Stimulated activated naive CD8-positive, alpha-beta T cell treated with anti-CD3 and anti-CD28 coated beads, Interleukin-15, Interleukin-2, amounts not matched to agents 100 U/mL and 50 U/mL, for 24 hours (primary cell): Measurements from ENCODE around the gene MAD1L1.
"Not testable (repeated sequence)": the region's sequence is repeated elsewhere in the genome, so short reads cannot be mapped to it uniquely, and the experiment has no call there.

Source experiments
- ATAC-seq: fragments of 150-1000 bp; cut with Tn5 transposase; one replicate; pipeline ENCODE4 v1.10.0; 2021
- DNase-seq: peaks from one replicate; pipeline ENCODE4 v3.0.0; 2021

The MAD1L1 gene

DNA sequence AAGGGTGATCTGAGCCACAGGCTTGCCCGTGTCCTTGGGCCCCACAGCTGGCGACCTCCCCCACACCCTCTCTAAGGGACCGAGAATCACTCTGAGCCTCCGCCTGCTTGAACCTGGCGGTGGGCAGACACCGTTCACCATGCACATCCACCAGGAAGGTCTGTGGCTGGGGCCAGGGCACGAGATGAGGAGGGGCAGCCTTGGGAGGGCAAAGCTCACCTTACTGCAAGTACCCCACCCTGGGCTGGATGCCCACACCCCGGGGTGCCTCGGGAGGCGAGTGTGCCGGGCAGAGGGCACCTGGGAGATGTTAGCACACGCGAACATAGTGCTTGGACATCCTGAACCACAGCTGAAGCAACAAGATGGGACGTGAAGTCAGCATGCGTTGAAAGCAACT is 350.8 kb downstream of the MAD1L1 start:
- no peak for ATAC-seq
- DNase-seq, result no peak

DNA sequence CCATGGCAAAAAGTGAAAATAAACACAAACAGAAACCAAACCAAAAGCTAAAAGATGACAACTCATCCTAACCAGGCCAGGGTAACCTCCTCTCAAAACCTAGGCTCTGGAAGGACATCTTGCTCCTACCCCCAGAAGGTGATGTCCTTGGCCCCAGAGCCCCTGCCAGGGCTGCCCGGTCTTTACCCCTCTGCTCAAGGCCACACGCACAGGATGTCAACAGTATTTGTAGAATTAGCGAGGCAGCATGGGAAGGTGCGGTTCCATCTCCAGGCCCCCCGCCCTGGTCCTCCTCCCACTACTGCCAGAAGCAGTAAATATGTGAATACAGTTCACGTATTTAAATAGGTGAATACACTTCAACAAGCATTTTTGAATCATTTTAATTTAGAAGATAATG is 356.1 kb downstream of the MAD1L1 start:
- not testable (repeated sequence) for ATAC-seq, DNase-seq

DNA sequence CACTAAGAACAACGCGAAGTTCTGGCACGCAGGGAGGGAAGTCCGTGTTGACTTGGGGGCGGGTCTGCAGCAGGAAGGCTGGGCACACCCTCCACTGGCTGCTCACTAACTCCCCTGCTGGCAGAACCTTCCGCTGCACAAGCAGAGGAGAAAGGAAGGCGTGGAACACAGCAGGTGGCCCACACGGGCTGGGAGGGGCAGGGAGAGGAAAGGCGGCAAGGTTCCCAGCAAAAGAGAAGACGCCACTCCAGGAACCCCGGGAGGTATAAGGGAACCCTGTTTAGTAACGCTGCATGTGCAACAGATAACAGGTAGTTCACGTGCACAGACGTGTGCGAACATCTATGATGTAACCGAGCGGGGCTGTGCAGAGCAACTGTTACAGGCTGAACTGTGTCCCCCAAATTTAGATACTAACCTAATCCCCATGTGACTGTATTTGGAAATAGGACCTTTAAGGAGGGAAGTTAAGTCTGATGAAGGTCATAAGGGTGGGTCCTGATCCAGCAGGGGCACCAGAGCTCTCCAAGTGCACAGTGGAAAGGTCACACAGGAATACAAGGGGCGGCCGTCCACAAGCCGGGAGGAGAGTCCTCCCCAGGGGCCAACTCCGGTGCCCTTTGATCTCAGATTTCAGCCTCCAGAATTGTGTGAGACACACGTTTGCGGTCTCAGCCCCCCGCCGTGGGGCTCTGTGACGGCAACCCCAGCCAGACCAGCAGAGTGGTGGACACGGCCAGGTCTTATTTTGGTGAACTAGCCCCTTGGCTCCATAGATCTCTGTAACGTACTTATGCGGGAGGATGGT is 357.1 kb downstream of the MAD1L1 start:
- peak; percentile 91 for ATAC-seq
- not testable (repeated sequence) for DNase-seq

DNA sequence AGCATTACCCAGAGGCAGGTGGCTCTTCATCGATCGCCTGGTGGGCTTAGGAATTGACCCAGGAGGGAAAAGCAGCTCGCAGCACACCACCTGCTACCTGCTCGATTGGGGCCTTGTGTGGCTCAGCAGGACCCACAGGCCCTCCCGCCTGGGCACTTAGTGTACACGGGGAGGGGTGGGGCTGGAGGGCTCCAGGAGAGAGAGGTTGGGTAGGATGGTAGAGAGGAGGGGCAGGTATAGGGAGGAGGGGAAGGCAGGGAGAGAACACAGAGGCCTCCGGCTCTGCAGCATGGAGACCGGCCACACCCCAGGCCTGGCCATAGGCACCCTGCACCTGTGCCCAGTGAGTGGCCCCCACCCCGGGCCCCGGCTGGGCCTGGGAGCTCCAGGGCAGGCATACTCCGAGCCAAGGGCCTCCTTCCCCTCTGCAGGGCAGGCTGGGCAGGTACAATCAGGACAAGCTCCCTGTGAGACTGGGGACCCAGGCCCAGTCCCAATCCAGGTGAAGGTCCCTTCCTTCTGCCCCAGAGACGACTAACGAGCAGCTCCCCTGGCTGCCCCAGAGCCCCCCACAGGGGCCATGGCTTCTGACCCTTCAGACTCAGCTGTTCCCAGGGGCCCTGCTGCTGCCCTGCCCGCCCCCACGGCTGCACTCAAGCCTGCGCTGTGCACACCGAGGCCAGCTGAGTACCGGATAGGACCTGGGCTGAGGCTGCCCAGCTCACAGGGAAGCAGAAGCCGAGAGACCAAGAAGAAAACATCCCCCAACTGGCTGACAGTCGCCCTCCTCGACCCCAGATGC is 358.0 kb downstream of the MAD1L1 start:
- not testable (repeated sequence) for DNase-seq
- ATAC-seq, result peak; percentile 26

DNA sequence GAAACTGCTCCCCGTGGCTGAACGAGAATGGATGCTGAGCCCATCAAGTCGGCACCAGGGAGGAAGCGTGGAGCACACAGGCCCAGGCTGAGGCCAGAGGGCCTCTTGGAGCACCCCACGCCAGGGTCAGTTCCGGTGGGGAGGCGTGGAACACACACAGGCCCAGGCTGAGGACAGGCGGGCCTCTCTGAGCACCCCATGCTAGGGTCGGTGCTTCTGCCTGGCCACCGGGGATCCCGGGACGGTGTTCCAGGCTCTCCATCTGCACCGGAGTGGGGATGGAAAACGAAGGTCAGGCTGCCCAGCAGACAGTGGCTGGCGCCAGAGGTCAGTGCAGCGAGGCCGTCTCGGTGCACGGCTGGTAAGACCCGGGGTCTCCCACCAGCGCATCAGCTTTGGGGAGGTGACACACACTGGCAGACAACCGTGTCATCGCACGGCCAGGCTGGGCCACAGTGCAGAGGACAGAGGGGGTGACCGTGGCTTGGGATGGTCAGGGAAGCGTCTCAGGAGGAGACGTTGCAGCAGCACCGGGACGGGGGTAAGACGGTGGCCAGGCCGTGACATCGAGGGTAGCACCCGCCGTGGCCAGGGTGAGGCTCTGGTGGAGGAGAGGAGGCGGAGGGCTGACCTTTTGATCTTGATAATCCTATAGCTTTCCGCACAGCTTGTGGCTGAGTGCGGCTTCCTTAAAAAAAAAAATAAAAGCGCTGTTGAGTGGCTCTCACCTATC is 358.7 kb downstream of the MAD1L1 start:
- no peak for ATAC-seq
- no peak for DNase-seq

DNA sequence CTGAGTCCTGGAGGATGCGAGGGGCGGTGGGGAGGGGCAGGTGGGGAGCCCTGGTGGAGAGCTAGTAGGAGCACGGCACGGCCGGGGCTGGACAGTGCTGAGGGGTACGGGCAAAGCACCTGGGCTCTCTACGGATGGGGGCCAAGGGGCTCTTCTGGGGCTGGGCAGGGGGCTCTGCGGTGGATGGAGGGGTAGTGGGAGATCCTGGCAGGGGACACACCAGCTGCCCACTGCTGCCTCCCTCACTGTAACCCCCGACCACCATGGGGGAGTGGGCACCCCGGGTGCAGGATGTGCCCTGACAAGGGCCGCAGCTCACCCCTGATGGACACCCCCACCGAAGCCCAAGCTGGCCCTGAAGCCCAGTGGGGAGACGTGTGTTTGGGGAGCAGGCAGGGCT is 359.3 kb downstream of the MAD1L1 start:
- no peak for DNase-seq
- no peak for ATAC-seq

DNA sequence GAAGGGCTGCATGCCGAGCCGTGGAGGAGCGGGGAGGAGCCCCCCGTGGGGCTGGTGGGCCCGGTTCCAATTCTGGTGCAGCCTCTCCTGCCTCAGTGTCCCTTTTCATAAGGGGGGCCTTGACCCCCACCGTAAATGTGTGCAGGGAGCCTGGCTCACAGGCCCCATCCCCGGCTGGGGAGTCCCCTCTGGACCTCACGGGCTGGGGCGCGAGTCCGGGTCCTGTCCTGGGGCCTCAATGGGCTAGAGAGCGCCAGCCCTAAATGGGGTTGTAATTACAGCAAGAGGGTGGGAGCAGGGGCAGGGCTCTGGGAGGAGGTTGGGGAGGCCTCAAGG is 359.7 kb downstream of the MAD1L1 start:
- no peak for ATAC-seq
- no peak for DNase-seq

DNA sequence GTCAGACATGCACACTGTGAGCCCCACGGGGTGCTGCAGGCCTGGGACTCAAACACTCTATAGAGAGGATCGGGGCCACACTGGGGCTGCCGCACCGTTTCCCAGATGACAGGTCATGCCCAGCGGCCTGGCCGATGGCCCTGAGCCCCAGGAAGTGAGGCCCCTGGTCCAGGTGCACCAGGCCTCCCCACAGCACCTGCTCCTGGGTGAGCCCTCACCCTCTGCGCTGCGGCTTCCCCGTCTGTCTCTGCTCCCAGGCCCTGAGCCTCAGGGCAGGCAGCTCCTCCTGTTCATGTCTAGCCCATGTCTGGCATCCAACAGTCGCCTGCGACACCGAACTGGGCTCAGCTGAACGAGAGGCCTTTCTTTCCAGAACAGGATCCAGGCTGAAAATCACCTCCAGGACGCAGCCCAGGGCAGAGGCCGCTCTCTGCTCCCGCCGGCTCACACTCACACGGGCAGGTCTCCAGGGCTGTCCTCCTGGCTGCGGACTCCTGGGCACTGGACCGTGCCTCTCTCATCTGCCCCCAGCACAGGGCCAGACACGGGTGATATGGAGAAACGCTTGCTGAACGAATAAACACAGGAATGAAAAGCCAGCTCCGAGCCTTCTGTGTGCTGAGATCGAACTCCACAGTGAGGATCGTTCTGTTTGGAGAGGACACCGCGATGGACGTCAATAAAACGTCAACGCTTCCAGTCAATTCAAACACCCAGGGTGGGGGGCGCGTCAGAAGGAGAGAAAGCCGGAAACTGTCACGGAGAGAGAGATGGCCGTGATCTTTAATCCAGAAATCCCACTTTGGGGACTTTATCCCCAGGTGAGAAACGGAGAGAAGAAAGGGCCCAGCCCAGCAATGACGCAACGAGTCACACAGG is 360.3 kb downstream of the MAD1L1 start:
- no peak for ATAC-seq
- DNase-seq, result no peak

DNA sequence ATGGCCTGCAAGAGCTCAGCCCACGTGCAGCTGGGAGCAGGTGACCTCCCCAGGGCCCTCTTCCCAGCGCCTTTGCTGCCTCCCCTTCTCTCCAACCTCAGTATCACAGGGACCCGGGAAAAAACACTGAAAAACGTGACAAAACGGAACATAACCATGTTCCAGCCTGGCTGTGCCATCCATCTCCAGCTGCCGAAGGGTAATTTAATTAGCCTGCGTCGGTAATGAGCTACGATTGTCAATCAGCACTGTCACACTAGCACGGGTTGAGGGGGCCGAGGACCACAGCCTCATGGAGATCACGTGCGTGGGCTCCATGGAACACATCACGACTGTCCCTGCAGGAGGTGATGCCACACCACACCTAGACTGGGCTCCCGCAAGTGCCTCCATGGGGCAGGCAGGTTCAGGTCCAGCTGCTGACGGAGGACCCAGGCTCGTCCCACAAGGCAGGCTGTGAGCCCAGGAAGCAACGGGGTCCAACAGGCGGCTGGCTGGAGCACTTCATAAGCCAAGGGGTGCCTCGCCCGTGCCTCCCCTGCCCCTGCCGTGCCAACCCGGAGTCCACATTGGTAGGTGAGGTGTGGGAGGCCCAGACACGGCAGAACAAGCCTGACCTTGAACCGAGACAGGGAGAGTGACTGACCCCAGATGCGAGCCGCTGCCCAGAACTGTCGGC is 363.2 kb downstream of the MAD1L1 start:
- DNase-seq, result no peak
- no peak for ATAC-seq

DNA sequence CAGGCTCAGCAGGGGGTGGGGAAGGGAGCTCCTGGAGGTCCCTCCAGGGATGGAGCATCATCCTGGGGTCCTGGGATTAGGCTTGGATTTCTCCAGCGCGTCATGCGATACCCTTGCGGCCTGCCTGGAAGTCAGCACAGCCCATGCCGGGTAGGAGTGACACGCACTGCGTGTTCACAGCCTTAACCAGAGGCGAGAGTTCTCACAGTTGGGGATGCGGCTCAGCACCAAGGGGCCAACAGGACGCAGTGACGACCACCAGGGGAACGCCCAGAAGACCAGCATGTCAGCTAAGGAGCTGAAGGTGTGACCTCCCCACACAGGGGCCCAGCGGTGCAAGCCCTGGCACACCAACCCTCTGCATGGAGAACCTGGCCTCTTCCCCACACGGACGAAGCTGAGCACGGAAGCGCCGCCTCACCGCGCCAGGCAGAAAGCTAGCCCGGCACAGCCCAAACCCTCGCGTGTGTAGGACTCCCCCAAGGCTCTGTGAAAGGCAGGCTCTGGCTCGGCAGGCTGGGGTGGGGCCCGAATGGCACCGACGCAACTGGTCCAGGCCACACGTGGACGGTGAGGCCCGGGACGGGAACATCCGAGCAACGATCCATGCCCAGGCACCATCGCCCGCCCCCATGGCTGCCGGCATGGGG is 364.1 kb downstream of the MAD1L1 start:
- no peak for ATAC-seq
- DNase-seq, result no peak

DNA sequence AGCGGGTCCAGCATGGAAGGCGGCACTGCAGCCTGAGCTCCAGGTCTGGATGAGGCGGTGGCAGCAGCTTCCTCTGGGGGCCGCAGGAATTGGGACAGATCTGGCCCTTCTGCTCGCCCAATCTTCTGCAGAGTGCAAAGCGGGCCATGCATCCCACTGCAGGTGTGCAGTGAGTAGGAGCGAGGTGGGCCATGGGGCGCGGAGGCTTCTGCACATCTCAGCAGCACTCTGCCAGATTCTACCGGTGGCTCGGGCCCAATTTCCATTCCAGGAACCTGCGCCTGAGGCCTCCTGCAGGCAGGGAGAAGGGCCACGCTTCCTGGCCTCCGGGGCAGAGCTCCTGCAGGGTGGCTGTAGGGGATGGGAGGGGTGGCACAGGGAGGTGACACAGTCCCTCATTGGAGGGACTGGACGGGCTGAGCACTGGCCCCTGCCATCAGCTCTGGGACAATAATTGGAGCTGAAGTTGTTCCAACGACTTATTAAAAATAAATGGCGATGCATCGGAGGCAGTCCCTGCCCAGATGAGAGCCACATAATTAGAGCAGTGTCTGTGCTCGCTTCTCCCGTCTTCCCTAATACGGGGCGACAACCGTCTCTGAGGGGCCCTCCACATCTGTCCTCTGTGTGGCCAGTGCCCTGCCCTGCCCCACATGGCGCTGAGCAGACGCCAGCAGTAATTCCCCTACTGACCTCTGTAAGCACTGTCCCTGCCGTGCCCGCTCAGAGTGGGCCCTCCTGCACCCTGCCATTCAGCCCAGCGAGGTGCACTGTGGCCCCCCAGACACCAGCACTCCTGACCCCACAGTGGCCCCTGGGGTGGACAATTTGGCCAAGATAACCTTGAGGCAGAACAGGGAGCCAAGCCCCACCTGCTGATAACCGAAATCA is 365.1 kb downstream of the MAD1L1 start:
- ATAC-seq, result no peak
- no peak for DNase-seq

DNA sequence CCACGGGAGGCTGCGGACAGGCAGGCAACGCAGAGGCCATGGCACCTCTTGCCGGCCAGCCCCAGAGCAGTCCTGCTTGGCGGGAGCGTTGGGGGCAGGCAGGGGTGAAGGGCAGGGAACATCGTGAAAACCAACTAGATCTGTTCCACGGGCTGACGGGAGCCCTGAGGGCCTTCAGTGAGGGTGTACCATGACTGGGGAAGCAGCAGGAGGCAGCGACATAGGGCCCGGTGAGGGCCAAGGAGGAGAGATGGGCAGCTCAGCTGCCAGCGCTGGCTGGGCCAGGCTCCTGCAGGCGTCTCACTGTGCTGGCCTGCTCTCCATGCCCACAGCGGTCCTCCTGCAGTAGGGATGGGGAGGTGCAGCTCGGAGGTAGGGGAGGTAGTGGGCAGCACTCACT is 366.1 kb downstream of the MAD1L1 start:
- DNase-seq (no peak), ATAC-seq (no peak)

DNA sequence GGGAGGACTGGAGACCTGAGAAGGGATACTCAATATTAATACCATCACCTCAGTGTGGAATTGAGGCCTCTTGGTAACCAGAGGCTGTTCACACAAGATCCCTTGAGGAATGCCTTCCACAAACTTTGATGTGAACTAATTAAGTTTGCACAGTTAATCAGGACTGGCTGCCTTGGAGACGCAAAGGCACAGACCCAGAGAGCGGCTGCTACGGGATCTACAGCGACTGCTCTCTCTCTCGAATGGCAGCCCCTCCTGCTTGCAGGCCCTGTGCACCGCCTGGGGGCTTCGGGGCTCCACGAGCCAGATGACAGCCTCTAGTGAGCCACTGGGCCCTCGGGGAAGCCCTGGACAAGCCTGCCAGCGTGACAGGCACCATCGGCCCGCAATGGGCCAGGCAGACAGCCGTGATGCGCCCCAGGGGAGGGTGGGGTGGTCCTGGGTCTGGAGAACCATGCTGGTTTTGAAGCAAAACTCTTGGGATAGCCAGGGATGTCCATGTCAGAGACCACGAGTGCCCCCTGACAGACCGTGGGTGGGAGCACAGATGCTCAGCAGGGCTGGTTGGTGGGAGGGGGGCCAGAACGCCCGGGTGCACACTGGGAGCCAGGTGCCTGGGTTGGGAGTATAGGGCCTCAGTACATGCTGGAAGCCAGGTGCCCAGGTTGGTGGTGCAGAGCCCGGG is 367.0 kb downstream of the MAD1L1 start:
- DNase-seq (no peak), ATAC-seq (no peak)

DNA sequence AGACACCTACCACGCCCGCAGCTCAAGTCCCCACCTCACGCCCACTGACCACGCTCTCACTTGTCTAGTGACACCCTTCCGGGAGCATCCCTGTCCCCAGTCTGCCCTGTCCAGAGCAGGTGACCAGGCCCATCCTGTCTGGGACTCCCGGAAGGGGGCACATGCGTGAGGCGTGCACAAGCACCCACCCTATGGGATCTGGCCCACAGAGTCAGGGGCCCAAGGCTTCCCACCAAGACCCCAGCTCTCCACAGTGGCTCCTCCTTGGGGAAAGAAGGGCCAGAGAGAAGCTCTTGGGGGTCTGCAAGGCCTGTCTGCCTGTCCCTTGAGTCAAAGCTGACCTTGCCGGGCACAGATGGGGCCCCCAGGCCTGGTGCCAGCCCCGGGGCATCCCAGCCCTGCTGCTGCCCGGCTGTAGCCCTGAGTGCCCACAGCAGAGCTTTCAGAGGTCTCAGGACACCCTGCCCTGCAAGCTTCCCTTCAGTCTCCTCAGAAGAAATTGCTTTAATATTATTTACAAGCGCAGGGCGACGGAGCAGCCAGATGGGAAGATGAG is 367.7 kb downstream of the MAD1L1 start:
- ATAC-seq, result no peak
- DNase-seq, result no peak

DNA sequence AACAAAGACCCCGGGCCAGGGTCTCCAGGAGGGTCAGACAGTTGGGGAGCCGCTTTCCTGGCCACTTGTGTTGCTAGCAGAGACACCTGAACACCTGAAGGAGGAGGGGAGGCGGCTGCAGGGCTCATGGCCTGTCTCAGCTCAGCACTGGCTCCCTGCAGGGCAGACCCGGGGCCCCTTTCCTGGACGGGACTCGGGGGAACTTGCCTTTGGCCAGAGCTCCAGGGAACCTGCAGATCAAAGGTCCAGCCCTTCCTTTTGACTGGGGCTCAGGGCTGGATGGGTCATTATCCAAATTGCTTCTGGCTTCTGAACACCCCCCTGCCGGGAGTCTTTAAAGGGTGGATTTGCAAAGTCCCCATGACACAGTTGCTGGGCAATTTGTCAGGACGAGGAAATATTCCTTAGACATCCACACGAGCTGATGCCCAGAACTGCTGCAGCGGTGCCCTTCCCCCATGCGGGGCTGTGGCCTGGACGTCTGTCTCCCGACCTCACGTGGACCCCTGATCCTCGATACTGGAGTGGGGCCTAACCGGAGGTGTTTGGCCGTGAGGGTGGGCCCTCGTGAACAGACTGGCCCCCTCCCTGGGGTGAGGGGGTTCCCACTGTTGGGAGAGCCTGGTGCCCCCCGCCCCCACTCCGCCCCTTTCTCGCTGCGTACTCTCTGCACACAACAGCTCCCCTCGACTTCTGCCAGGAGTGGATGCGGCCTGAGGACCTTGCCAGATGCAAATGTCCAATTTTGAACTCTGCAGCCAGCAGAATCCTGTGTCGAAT is 368.4 kb downstream of the MAD1L1 start:
- DNase-seq, result no peak
- ATAC-seq, result no peak

DNA sequence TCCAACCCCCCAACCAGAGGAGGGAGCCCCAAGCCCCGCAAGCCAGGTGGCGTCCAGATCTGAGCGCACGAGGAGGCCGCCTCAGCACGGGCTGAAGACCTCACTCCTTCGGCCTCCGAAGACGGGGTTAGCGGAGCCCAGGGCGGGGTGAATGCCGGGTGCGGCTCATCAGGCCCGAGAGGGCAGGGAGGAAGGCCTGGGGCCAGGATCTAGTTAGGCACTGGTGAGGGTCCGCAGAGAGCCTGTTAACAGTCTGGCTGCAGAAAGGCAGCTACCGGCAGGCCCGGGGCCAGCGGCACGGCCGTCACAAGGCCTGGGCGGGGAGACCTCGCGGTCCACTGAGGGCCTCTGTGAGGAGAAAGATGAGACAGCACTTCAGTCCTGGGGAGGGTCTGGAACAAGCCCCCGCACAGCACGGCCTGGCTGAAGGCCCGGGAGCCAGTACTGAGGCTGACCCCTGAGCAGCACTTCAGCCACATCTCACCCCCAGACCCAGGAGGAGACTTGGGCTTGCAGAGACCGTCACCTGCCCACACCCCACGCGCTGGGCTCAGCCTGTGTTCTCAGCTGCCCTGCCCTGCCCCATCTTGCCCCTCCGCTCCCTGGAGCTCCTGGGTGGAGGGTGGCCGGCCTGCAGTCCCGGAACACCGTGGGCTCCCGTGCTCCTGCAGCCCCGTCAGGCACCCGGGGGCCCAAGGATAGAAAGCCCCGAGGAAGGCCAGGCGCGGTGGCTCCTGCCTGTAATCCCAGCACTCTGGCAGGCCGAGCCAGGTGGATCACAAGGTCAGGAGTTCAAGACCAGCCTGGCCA is 369.4 kb downstream of the MAD1L1 start:
- no peak for ATAC-seq
- DNase-seq, result no peak

DNA sequence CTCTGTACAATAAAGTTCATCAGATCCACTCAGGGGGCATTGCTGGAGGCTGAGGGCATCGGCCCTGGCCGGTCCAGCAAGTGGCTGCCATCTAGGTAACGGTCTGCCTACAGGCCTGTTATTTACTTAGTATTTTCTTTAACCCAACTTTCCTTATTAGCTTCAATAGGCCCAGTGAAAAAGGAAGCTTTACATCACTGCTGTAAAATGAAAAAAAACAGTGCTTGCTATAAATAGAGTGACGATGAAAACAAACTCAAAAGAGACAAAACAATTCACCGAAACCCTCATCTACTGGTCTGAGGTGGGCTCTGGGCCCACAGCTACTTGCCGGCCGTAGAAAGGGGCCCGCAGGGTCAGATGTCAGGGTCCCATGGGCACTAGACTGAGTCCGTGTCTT is 370.2 kb downstream of the MAD1L1 start:
- DNase-seq (no peak), ATAC-seq (no peak)
